ENCODE measurements around the gene PCSK6.

The PCSK6 gene

GRCh38 chr15:101522621-101523559 is 33.4 kb upstream of the PCSK6 start:
- no peak for DNase-seq (ENCODE audit: low read depth)

GRCh38 chr15:101522091-101522490 is 32.6 kb upstream of the PCSK6 start:
- DNase-seq (ENCODE audit: low read depth), result no peak

GRCh38 chr15:101521591-101521990 is 32.1 kb upstream of the PCSK6 start:
- DNase-seq (ENCODE audit: low read depth), result no peak

GRCh38 chr15:101521069-101521468 is 31.6 kb upstream of the PCSK6 start:
- DNase-seq (ENCODE audit: low read depth), result no peak

GRCh38 chr15:101520395-101520794 is 30.9 kb upstream of the PCSK6 start:
- DNase-seq (ENCODE audit: low read depth), result no peak

GRCh38 chr15:101517504-101517903 is 28.0 kb upstream of the PCSK6 start:
- DNase-seq (ENCODE audit: low read depth), result no peak

- DNase-seq (ENCODE audit: low read depth), result no peak
Observed at GRCh38 chr15:101514318-101514717, 24.8 kb upstream of the PCSK6 start.

- DNase-seq (ENCODE audit: low read depth), result no peak
Observed at GRCh38 chr15:101511717-101512116, 22.2 kb upstream of the PCSK6 start.

GRCh38 chr15:101510212-101511197 is 21.0 kb upstream of the PCSK6 start:
- no peak for DNase-seq (ENCODE audit: low read depth)

GRCh38 chr15:101509279-101509678 is 19.8 kb upstream of the PCSK6 start:
- DNase-seq (ENCODE audit: low read depth), result no peak

GRCh38 chr15:101506491-101506890 is 17.0 kb upstream of the PCSK6 start:
- no peak for DNase-seq (ENCODE audit: low read depth)

GRCh38 chr15:101505610-101506337 is 16.3 kb upstream of the PCSK6 start:
- no peak for DNase-seq (ENCODE audit: low read depth)

- no peak for DNase-seq (ENCODE audit: low read depth)
Observed at GRCh38 chr15:101504866-101505609, 15.5 kb upstream of the PCSK6 start.

GRCh38 chr15:101504373-101504772 is 14.9 kb upstream of the PCSK6 start:
- no peak for DNase-seq (ENCODE audit: low read depth)

GRCh38 chr15:101503296-101503599 is 13.7 kb upstream of the PCSK6 start:
- DNase-seq (ENCODE audit: low read depth), result no peak

- no peak for DNase-seq (ENCODE audit: low read depth)
Observed at GRCh38 chr15:101502572-101503295, 13.2 kb upstream of the PCSK6 start.

GRCh38 chr15:101501703-101502373 is 12.3 kb upstream of the PCSK6 start:
- no peak for DNase-seq (ENCODE audit: low read depth)

- DNase-seq (ENCODE audit: low read depth), result no peak
Observed at GRCh38 chr15:101500865-101501551, 11.5 kb upstream of the PCSK6 start.

GRCh38 chr15:101499863-101500713 is 10.6 kb upstream of the PCSK6 start:
- no peak for DNase-seq (ENCODE audit: low read depth)

All from HS-27A (cell line).